NCI-H82 treated with DMSO at 0.1 percent for 48 hours (cell line): Measurements from ENCODE around the gene CAND2.
"Not testable (repeated sequence)": the region's sequence is repeated elsewhere in the genome, so short reads cannot be mapped to it uniquely, and the experiment has no call there.

Source experiments
- DNase-seq: peaks from one replicate; lab custom pipeline; 2025; ENCODE audit not compliant: unreplicated experiment; lab: John Stamatoyannopoulos, UW

CAND2 gene

DNA sequence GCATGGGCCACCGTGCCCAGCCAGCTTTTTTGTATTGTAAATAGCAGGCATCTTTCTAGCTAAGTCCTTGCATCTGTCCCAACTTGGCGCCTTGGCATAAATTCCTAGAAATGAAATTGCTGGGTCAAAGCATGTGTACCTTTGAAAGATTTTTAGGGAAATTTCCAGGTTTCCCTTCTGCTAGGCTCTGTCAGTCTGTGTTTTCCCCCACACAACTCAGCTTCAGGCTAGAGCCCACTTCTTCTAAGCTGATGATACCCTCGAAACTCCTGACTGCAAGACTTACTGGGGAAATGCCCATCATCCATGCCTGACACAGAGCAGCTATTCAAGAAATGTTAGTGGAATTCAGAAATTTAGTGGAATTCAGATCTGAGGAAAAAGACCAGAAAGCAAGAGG lies 55.7 kb downstream of the CAND2 start:
- DNase-seq: no peak

DNA sequence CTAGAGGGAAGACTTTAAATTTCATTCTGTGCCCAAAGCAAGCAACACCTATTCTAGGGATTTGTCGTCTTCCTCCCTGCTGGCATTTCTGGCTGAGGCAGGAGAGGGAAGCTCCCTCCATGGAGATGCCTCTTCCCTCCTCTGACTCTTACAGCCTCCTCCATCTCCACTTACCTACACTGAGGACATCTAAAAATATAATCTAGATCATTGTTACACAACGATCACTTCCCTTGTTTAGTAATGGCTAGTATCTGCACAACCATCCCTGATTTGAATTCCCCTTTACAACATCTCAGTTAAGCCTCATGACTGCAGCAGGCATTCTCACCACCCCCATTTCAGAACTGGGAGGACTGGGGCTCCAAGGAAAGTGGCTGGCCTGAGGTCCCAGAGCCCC lies 57.4 kb downstream of the CAND2 start:
- DNase-seq: not testable (repeated sequence)

DNA sequence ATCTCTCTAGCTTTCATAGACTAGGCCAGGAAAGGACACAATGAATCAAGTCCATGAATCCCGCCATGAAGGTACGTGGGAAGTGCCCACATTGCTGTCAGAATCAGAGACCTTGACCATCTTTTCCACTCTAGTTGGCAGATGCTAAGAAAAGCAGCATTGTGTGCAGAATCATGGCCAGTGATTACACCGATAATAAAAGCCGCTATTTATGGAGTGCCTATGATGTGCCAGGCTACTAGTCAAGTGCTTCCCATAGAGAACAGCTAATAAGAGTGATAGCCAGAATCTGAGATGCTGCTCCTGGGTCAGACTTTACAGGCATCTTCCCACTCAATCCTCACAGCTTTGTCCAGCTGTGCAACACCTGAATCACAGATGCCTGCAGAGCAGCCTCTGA lies 58.1 kb downstream of the CAND2 start:
- DNase-seq: no peak

DNA sequence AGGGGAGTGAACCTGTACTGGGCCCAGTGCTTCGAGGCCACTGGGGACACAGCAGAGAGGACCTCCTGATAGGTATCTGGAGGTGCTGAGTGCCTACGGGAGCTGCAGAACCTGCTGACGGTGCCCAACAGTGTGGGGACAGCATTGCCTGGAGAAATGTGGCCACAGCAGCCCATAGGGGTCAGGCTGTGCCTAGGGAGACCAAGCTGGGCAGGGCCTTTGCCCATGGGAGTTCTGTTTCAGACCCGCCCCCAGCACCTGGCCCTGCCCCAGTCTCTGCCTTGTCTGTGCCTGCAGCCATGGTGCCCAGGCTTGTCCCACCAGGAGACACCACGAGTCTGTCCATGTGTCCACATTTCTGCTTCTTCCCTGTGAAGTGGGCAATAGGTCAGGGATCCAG lies 60.1 kb downstream of the CAND2 start:
- DNase-seq: no peak

DNA sequence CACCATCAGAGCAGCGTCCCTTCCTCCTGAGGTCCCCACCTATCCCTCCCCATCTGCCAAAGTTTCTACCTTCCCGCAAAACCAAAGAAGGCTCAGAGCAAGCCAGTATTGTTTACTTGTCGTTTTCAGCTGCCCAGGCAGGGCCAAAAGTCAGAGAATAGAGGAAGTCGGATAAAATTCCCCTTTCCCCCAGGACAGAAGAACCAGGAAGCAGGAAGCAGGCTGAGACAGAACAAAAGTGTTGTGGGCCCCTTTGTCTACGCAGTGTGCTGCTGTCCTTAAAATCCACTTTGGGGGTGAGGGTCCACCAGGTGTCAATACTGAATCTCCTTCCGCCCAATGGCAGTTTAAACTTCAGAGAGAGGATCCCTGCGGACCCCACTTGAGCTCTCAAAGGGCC lies 63.4 kb downstream of the CAND2 start:
- DNase-seq: no peak

DNA sequence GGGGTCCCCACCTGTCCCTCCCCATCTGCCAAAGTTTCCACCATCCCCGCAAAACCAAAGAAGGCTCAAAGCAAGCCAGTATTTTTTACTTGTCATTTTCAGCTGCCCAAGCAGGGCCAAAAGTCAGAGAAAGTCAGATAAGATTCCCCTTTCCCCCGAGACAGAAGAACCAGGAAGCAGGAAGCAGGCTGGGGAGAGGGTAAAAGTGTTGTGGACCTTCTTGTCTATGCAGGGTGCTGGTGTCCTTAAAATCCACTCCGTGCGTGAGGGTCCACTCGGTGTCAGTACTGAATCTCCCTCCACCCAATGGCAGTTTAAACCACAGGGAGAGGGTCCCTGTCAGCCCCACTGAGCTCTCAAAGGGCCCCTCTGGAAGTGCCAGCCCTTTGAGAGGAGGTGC lies 65.1 kb downstream of the CAND2 start:
- no peak for DNase-seq

DNA sequence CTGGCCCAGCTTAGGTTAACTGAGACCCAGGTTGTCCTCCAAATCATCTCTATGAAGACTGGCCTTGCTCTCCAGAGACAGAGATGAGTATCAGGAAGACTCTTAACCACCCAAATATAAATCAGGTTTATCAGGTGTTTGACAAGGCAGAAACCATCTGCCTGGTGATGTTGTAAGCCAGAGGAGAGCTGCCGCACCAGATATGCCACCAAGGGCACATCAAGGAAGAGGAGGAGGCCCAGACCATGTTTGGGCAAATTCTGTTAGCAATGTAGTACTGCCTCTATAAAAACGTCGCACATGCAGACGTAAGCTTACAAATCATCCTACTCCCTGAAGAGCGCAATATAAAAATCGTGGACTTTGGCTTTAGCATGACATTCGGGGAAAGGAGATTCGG lies 65.9 kb downstream of the CAND2 start:
- no peak for DNase-seq

DNA sequence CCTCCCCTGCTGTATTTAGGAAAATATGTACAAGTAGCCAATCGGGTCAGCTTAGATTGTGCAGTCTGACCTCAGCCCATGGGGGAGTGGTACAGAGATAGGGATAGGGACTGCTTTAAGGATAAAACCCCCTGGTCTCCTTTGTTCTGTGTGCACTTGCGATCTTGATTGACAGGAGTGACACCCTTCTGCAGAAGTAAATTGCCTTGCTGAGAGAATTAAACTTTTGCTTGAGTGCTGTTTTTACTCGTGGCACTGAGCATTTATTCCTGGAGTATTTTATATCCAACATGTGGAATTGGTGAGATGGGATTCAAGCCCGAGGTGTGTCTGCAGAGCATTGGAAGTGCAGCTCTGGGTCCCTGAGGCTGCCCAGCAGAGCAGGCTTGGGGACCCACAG lies 68.8 kb downstream of the CAND2 start:
- DNase-seq: no peak

DNA sequence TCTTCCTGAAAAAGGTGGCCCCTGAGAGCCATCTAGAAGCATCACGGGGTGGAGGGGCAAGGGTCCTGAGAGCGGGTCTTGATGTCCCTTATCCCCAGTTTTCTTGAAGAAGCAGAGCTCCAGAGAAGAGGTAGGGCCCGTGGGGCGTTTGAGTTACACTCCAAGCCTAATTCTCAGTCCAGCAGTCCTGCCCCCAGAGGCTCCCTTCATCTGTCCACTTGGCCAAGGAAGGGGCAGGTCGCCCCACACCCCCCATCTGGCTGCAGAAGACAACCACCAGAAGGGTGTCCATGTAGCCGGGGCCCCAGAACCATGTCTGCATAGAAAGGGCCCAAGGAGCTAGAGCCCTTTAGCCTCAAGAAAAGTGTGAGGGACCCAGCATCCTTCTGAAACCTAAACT lies 70.4 kb downstream of the CAND2 start:
- DNase-seq: no peak

DNA sequence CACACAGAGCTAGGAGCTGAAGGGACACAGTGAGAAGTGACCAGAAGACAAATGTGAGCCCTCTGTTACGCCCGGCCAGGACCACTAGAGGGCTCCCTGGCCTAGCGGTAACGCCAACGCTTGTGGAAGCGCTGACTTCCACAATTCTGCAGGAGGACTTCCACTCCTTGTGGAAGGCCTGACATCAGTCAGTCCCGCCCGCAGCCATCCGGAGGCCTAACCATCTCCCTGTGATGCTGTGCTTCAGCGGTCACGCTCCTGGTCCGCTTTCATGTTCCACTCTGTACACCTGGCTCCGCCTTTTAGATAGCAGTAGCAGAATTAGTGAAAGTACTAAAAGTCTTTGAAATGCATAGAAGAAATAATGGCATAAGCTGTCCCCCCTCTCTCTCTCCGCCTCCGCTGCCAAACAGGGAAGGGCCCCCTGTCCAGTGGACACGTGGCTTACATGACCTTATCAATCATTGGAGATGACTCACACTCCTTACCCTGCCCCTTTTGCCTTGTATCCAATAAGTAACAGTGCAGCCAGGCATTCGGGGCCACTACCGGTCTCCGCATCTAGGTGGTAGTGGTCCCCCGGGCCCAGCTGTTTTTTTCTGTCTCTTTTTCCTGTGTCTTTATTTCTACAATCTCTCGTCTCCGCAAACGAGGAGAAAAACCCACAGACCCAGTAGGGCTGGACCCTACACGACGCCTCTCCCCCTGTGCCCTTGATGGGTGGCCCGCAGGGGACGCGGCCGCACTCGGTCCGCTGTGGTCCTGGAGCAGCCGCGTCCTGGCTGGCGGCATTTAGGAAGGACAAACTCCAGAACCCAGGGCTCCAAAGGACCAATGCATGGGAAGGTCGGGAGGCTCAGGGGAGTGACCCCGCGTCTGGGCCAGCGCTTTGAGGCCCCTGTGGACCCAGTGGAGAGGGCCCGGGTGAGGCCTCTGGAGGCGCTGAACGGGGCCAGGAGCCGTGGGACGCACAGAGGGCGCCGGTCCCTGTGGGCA lies 71.9 kb downstream of the CAND2 start:
- peak; percentile 54 for DNase-seq

DNA sequence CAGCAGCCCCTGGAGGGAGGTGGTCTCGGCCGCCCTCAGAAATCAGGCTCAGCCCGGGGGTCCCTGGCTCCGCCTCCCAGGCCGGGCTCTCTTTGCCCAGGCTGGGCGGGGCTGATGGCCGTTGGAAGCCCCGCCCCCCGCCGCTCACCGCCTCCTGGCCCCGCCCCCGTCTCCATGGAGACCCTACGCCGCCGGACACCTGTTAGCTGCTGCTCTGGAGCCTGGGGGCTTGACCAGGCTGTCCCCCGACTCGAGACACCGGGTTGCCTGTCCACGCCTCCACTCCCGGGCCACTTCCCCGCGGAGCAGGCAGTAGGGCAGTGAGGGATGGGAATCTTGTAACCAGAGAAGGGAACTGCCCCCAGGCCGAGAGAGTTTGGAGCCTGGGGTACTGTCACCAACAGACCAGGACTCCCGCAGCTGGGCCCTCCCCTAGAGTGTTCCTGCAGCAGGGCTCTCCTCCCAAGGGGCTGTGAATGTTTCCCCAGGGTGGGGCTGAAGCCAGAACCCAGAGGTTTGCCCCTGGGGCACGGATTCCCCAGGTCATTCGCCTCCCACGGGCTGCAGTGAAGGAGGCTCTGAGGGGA lies 72.6 kb downstream of the CAND2 start:
- no peak for DNase-seq

DNA sequence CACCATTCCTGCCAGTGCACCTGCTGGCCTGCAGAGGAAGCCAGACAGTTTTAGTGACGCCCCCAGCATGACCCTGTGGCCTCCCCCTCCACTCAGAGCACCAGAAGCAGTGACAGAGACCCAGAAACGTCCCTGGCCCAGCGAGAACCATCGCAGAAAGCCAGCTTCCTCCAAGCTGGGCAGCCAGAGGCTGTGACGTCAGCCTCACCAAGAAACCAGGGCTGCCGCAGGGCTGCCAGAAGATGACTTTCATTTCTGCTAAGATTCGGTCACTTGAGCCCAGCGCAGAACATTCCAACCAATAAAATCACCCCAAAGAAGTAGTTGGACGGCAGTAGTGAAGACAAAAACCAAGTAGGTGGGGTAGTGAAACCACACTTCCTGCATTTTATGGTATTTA lies 74.5 kb downstream of the CAND2 start:
- DNase-seq: no peak

DNA sequence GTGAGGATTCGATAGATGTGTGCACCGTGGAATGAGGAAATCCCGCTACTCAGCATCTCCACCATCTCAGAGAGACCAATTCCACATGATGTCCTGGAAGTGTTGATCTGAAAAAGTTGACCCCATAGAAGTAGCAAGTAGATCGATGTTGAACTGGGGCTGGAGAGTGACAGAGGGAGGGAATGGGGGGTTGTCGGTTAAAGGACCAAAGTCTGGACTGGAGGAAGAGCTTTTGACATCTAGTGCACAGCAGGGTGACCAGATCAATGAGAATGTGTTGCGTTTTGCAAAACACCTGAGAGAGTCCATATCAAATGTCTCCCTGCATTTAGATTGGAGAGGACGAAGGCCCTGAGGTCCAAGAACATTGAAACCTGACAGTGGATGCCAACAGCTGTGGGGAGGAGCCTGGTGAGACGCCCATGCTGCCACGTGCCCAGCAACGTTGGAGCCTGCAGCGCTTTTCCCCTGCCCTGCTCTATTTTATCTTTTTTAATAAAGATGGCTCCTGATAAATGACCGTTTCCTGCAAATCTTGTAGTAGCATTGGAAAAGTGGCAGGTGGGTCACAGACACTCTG lies 75.0 kb downstream of the CAND2 start:
- DNase-seq: no peak

DNA sequence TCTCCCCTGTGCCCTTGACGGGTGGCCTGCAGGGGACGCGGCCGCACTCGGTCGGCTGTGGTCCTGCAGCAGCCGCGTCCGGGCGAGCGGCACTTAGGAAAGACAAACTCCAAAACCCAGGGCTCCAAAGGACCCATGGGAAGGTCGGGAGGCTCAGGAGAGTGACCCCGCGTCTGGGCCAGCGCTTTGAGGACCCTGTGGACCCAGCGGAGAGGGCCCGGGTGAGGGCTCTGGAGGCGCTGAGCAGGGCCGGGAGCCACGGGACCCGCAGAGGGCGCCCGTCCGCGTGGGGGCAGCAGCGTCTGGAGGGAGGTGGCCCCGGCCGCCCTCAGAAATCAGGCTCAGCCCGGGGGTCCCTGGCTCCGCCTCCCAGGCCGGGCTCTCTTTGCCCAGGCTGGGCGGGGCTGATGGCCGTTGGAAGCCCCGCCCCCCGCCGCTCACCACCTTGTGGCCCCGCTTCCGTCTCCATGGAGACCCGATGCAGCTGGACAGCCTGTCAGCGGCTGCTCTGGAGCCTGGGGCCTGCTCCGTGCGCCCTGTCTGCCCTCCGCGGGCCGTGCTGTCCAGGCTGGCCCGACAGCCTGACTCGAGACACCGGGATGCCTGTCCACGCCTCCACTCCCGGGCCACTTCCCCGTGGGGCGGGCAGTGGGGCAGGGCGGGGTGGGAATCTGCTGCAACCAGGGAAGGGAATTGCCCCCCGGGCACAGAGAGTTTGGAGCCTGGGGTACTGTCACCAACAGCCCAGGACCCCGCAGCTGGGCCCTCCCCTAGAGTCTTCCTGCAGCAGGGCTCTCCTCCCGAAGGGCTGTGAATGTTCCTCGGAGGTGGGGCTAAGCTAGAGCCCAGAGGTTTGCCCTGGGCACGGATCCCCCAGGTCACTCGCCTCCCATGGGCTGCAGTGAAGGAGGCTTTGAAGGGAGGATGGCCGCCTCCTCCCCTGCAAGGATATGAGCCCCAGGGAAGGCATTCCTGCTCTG lies 79.7 kb downstream of the CAND2 start:
- peak; percentile 25 for DNase-seq

DNA sequence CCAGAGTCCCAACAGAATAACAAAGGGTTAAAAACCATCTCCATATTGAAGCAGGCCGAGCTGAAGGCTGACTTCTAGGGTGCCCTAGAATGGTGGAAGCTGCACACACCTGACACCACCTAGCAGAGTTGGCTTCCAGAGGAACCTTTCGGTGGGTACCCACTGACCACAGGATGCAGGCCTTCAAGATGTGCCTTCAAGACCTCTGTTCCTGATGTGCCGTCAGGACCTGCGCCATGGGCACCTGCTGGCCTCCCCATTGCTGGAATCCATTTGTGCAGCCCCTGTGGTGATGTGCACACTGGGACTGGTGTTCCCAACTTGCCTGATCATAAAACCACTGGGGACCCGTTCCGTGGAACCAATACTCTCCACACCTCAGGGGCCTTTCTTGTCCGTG lies 80.6 kb downstream of the CAND2 start:
- no peak for DNase-seq

DNA sequence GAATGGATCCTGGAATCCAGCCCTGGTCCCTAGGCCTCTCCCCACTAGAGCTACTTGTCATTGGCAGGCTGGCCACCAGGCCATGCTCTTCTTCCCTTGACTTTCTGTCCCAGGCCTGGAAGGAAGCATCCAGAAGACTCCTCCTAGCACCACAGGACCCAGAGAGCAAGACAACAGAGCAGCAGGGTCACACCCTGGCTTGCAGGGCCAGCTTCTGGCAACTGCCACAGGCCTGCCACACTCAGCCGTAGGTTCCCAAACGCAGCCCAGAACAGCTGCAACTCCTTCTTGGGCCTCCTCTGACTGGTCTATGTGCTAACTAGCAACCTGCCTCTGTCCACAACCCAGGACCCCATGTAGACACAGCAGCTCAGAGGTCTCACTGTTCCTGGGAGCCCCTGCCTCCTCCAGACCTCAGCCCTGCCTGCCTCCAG lies 81.7 kb downstream of the CAND2 start:
- DNase-seq: no peak

DNA sequence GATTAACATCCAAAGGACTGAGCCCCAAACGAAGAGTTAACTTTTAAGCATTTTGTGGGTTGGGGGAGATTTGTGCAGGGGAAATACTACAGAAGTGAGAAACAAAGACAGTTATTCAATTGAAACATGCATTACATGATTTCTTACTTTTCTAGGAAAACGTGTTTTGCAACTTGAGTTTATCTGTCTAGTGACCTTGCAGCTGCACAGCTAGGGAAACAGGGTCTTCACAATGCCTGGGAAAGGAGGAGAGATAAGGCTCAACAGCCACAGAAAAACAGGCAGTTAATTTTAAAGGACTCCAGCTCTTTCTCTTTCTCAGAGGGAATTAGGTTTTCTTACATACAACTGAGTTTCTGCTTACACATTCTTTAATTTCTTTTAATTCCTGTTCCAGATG lies 82.3 kb downstream of the CAND2 start:
- DNase-seq: not testable (repeated sequence)

DNA sequence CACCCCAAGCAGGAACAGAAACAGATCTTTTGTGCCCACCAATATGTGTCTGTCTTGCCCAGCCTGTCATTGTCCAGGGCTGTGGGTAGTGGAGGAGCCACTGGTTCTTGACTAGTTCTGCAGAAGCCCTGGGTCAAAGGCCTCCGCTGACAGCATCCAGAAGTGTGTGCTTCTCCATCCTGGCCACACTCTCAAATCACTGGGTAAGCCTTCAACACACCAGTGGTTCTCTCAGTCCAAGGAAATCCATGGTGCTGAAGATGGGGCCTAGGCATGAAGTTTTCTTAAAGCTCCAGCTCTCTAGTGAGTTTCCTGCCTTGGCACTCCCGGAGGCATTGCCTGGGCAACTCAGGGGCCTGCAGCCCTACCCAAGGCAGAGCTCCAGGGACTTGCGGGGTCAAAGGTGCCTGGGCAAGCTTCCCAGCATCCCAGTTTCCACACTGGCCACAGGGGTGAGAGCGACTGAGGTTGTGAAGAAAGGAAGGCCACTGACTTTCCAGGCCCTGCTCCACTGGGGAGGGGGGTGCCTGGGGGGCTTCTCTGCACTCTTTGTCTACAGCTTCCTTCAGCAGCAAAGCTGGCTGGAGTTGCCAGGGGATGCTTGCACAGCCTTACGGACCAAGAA lies 82.8 kb downstream of the CAND2 start:
- DNase-seq: no peak

DNA sequence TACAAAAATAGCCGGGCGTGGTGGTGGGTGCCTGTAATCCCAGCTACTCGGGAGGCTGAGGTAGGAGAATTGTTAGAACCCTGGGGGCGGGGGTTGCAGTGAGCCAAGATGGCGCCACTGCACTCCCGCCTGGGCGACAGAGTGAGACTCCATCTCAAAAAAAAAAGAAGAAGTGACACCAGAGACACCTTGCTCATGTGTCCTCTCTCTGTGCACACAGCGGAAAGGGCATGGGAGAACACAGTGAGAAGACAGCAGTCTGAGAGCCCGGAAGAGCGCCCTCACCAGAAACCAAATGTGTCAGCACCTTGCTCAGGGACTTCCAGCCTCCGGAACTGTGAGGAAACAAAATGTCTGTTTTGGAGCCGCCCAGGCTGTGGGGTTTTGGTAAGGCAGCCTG lies 85.4 kb downstream of the CAND2 start:
- DNase-seq: not testable (repeated sequence)
